Brain microvascular endothelial cell (primary cell): ENCODE measurements around the gene KLHL8.

Source experiments
- DNase-seq: peaks from one replicate; pipeline ENCODE4 v3.0.0-alpha.2; 2020
- H3K27ac ChIP-seq: fragments of 250-450 bp; sonication (Bioruptor Pico); 2 replicates; pipeline ENCODE4 v1.5.1; 2020; ENCODE audit warnings: mild to moderate bottlenecking, moderate library complexity
- H3K27me3 ChIP-seq: fragments of 250-450 bp; sonication (Bioruptor Pico); replicated peaks from 2 replicates; pipeline ENCODE4 v1.5.1; 2020; ENCODE audit warnings: mild to moderate bottlenecking
- H3K36me3 ChIP-seq: fragments of 250-450 bp; sonication (Bioruptor Pico); replicated peaks from 2 replicates; pipeline ENCODE4 v1.5.1; 2020; ENCODE audit warnings: mild to moderate bottlenecking
- H3K4me3 ChIP-seq: 2 replicates; pipeline ENCODE4 v1.5.1; 2011; ENCODE audit warnings: low read depth, mild to moderate bottlenecking, control low read depth, low read length, moderate library complexity
- CTCF ChIP-seq: IDR thresholded peaks from 2 replicates; pipeline ENCODE4 v1.5.1; 2011; ENCODE audit warnings: low read depth, mild to moderate bottlenecking, moderate library complexity, low read length, control low read depth, inconsistent platforms; ENCODE audit errors: missing control alignments
- in situ Hi-C: cut with HindIII; loops from 2 replicates; pipeline ENCODE4 v1.10.0; 2017; ENCODE audit warnings: low sequenced_read_pairs, low pct_ligation_motif_present

KLHL8 gene

DNA sequence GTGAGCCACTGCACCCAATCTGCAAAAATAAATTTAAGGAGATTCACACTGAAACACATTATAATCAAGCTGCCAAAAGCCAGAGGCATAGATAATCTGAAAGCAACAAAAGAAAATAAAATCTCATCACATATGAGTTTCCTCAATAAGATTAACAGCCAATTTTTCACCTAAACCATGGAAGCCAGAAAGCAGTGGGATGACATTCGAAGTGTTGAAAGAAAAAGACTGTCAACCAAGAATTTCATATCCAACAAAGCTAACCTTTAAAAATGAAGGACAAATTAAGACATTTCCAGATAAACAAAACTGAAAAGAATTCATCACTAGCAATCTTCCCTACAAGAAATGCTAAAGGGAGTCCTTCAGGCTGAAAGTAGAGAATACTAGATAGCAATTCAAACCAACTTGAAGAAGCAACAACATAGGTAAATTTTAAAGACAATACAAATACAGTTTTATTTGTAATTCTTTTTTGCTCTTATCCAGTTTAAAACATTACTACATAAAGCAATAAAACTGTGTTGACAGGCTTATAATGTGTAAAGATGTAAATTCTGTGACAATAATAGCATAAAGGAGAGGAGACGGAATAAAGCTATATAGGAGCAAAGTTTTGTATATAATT is 23.1 kb upstream of the KLHL8 start:
- Histone ChIP-seq H3K36me3 (no peaks in the 10 kb centered on the region), H3K27ac (no peak overlapping the region), H3K27me3 (no peaks in the 10 kb centered on the region), H3K4me3 (no peak overlapping the region)
- TF ChIP-seq CTCF = no peak
- DNase-seq = no peak
- in situ Hi-C loops = no loop called here

GRCh38 chr4:87241336-87241735 is 20.9 kb upstream of the KLHL8 start:
- Histone ChIP-seq H3K27ac (no peak overlapping the region), H3K4me3 (no peak overlapping the region), H3K36me3 (no peaks in the 10 kb centered on the region), H3K27me3 (no peaks in the 10 kb centered on the region)
- TF ChIP-seq CTCF = no peak
- in situ Hi-C loops = no loop called here
- no peak for DNase-seq

GRCh38 chr4:87240341-87240740 is 19.9 kb upstream of the KLHL8 start:
- in situ Hi-C loops = no loop called here
- Histone ChIP-seq H3K27ac (no peak overlapping the region), H3K27me3 (no peaks in the 10 kb centered on the region), H3K36me3 (no peaks in the 10 kb centered on the region), H3K4me3 (no peak overlapping the region)
- no peak for DNase-seq
- TF ChIP-seq CTCF = no peak

DNA sequence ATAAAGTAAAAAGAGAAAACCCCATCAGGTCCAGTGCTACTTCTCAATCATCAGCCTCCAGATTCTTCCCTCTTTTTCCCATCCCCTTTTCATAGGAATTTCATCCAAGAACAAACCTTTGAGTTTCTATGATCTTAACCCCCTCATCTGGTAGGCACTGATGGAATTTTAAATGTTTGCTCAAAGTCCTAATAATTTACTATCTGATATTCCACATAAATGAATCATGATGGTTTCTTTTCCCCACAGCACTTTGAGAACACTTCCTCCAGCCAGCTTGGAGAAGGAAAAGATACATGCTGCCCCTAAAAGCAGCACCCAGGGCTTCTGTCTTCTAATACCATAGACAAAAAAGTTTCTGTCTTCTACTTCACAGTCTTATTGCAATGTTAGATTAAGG is 19.4 kb upstream of the KLHL8 start:
- Histone ChIP-seq H3K36me3 (no peaks in the 10 kb centered on the region), H3K27ac (no peak overlapping the region), H3K4me3 (no peak overlapping the region), H3K27me3 (no peaks in the 10 kb centered on the region)
- in situ Hi-C loops = no loop called here
- no peak for DNase-seq
- no peak for TF ChIP-seq CTCF

GRCh38 chr4:87239194-87239593 is 18.8 kb upstream of the KLHL8 start:
- H3K27ac ChIP-seq = no peak overlapping the region
- TF ChIP-seq CTCF = no peak
- in situ Hi-C loops = no loop called here

DNA sequence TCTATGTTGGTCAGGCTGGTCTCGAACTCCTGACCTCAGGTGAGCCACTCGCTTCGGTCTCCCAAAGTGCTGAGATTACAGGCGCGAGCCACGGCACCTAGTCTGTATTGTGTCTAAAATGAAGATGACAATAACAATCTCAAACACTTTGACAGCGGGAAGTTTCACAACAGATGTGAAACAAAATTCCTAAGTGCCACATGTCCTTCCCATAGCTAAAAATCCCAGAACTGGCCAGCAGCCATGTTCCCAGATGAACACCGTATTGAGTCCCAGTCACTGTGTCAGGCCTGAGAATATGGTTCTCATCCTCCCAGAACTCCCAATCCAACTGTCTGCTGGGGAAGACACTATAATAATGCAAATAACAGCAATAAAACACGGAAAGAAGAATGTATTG is 16.4 kb upstream of the KLHL8 start:
- no peaks in the 10 kb centered on the region for H3K36me3 ChIP-seq
- no peak for DNase-seq
- H3K27me3 ChIP-seq = no peaks in the 10 kb centered on the region
- in situ Hi-C loops = no loop called here
- no peak overlapping the region for H3K27ac ChIP-seq
- no peak overlapping the region for H3K4me3 ChIP-seq
- TF ChIP-seq CTCF = no peak

More at GRCh38 chr4:87239194-87239593, 18.8 kb upstream of the KLHL8 start:
- Histone ChIP-seq H3K27me3 (no peaks in the 10 kb centered on the region), H3K4me3 (no peak overlapping the region), H3K36me3 (no peaks in the 10 kb centered on the region)
- DNase-seq = no peak
